OCI-LY1 (cell line): ENCODE measurements around the gene PLXNA1.

ENCODE experiments used
- H2AFZ ChIP-seq: fragments of 200-600 bp; sonication (generic), shearing (Covaris generic); 2 replicates; pipeline ENCODE4 v1.6.0; 2014; ENCODE audit warnings: antibody characterized with exemption, mild to moderate bottlenecking, low read length
- H3F3A ChIP-seq: fragments of 200-600 bp; sonication (generic), shearing (Covaris generic); 2 replicates; pipeline ENCODE4 v1.6.0; 2014; ENCODE audit warnings: mild to moderate bottlenecking, antibody characterized with exemption, low read length, moderate library complexity; ENCODE audit not compliant: insufficient read depth
- H3K27ac ChIP-seq: fragments of 200-600 bp; sonication (generic); 2 replicates; pipeline ENCODE4 v1.5.1; 2014; ENCODE audit warnings: low read length, mixed run types, mild to moderate bottlenecking, low read depth; ENCODE audit not compliant: poor library complexity, severe bottlenecking
- H3K27me3 ChIP-seq: fragments of 200-600 bp; sonication (generic); 2 replicates; pipeline ENCODE4 v1.6.0; 2014; ENCODE audit warnings: antibody characterized with exemption, mild to moderate bottlenecking, low read length, moderate library complexity; ENCODE audit not compliant: insufficient read depth
- H3K36me3 ChIP-seq: fragments of 200-600 bp; sonication (generic); 2 replicates; pipeline ENCODE4 v1.6.1; 2014; ENCODE audit warnings: mild to moderate bottlenecking, antibody characterized with exemption, low read length, moderate library complexity, mixed read lengths; ENCODE audit not compliant: insufficient read depth
- H3K4me1 ChIP-seq: fragments of 200-600 bp; sonication (generic); 2 replicates; pipeline ENCODE4 v1.5.1; 2014; ENCODE audit warnings: mild to moderate bottlenecking, low read length, moderate library complexity; ENCODE audit not compliant: insufficient read depth, severe bottlenecking
- H3K4me2 ChIP-seq: fragments of 200-600 bp; sonication (generic), shearing (Covaris generic); 2 replicates; pipeline ENCODE4 v1.6.1; 2014; ENCODE audit warnings: low read length
- H3K4me3 ChIP-seq: fragments of 200-600 bp; sonication (generic); 2 replicates; pipeline ENCODE4 v1.5.1; 2014; ENCODE audit warnings: low read length, low read depth, mild to moderate bottlenecking, mixed read lengths; ENCODE audit not compliant: poor library complexity, severe bottlenecking
- H3K79me2 ChIP-seq: fragments of 200-600 bp; shearing (Covaris generic); 2 replicates; pipeline ENCODE4 v1.6.1; 2016; ENCODE audit warnings: mixed run types, low read length, mixed read lengths; ENCODE audit not compliant: insufficient read depth
- H3K9ac ChIP-seq: fragments of 200-600 bp; sonication (generic), shearing (Covaris generic); 2 replicates; pipeline ENCODE4 v1.6.1; 2014; ENCODE audit warnings: mild to moderate bottlenecking, low read length, mixed read lengths
- H3K9me2 ChIP-seq: fragments of 200-600 bp; sonication (generic), shearing (Covaris generic); 2 replicates; pipeline ENCODE4 v1.6.1; 2014; ENCODE audit warnings: low read depth, mild to moderate bottlenecking, low read length, mixed read lengths
- H3K9me3 ChIP-seq: fragments of 200-600 bp; shearing (Covaris generic); 2 replicates; pipeline ENCODE4 v1.6.1; 2014; ENCODE audit warnings: low read length, mixed read lengths
- H4K20me1 ChIP-seq: fragments of 200-600 bp; sonication (generic), shearing (Covaris generic); 2 replicates; pipeline ENCODE4 v1.6.0; 2016; ENCODE audit warnings: mild to moderate bottlenecking, low read length; ENCODE audit not compliant: insufficient read depth
- CTCF ChIP-seq: fragments of 200-600 bp; sonication (generic), shearing (Covaris generic); IDR thresholded peaks from 2 replicates; pipeline ENCODE4 v1.5.1; 2017; ENCODE audit warnings: mild to moderate bottlenecking, antibody characterized with exemption, low read length, moderate library complexity, mixed read lengths
- EZH2 ChIP-seq: fragments of 200-600 bp; sonication (generic), shearing (Covaris generic); IDR thresholded peaks from 2 replicates; pipeline ENCODE4 v1.8.0; 2017; ENCODE audit warnings: borderline replicate concordance, mixed run types, mild to moderate bottlenecking, antibody characterized with exemption, low read length, moderate library complexity, mixed read lengths

Gene PLXNA1

DNA sequence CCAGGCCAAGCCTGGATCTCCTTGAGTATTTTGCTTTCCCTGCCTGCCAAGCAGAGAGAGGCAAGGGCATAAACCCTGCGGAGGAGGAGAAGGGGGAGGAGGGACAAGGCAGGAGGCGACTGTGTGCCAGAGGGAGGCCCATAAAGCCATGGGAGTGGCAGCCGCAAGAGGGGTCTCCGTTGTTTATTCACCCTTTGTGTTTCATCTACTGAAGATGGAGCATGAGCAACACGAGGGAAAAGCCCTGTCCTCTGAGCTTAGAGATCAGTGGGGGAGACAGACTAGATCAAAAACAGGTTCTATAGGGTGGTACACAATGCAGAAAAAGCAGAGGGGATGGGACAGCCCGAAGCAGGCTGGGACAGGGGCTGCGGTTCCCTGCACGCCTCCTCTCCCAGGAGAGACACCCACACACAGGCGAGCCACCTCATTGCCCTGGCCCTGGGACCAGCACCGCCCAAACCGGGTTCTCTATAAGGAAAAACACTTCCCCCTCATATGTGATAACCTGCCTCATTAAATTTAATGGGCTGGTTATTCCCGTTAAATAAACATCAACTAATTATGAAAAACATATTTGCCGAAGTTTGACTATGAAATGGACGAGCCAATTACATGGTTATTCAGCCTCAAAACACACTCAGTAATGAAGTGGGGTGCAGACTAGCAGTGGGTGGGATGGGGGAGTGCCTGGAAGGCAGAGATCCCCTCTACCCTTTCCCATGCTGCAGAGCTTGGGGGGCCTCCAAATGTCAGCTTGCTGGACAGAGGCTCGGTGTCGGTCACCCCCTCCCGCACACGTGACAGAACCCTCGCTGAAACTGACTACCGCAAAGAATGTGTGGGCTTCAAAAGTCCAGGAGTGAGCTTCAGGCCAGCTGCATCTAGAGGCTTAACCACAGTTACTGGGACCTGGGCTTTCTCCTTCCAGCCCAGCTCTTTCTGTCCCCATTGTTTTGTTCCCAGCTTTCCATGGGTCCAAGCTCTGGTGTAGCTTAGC, 14.2 kb upstream of the PLXNA1 start:
- TF ChIP-seq EZH2: no peak
- no peak for TF ChIP-seq CTCF
- Histone ChIP-seq H3K27ac (no peak overlapping the region), H3K79me2 (no peaks in the 10 kb centered on the region), H3K4me2 (no peak overlapping the region), H3K36me3 (no peaks in the 10 kb centered on the region), H2AFZ (no peak overlapping the region), H3F3A (no peaks in the 10 kb centered on the region), H3K4me3 (no peak overlapping the region), H3K4me1 (no peaks in the 10 kb centered on the region), H3K9me3 (no peaks in the 10 kb centered on the region), H3K9ac (no peak overlapping the region), H3K9me2 (no peaks in the 10 kb centered on the region), H4K20me1 (no peaks in the 10 kb centered on the region), H3K27me3 (no peaks in the 10 kb centered on the region)

DNA sequence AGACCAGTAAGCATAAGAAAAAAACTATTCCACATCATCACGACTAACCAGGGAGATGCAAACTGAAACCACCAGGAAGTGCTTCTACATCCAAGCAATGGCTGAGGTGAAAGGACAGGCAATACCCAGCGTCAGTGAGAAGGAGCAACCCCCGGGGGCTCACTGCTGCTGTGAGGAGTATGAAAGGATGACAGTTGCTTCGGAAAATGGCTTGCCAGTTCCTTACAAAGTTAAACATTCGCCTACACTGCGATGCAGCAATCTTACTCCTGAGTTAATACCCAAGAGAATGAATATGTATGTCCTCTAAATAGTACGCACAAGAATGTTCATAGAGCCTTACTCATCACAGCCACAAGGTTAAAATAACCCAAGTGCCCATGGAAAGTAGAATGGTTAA, 13.3 kb upstream of the PLXNA1 start:
- Histone ChIP-seq H3K36me3 (no peaks in the 10 kb centered on the region), H3F3A (no peaks in the 10 kb centered on the region), H3K9ac (no peak overlapping the region), H3K9me2 (no peaks in the 10 kb centered on the region), H3K9me3 (peaks cover 1% of the 10 kb centered on the region; the same call in 1 of the 2 replicates), H3K4me1 (no peaks in the 10 kb centered on the region), H4K20me1 (no peaks in the 10 kb centered on the region), H3K4me3 (no peak overlapping the region), H3K79me2 (no peaks in the 10 kb centered on the region), H3K27ac (no peak overlapping the region), H3K27me3 (no peaks in the 10 kb centered on the region), H3K4me2 (no peak overlapping the region), H2AFZ (no peak overlapping the region)
- TF ChIP-seq EZH2 (no peak), CTCF (no peak)

DNA sequence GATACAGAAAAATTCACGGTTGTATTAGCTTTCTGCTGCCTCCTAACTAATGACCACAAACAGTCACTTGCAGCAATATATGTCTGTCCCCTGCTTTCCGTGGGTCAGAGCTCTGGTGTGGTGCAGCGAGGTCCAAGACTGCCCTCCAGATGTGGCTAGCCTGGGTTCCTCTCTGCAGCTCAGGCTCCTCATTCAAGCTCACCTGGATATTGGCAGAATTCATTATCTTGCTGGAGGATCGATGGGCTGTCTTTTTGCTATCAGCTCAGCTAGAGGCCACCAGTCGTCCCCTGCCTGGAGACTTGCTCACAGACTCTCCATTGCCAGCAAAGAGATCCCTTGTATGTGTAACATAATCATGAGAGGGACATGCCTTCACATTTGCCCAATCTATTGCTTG, 12.8 kb upstream of the PLXNA1 start:
- H3K27me3 ChIP-seq: no peaks in the 10 kb centered on the region; the same call in 1 of the 2 replicates
- peaks cover 5% of the 10 kb centered on the region; the same call in 1 of the 2 replicates for H3K9me3 ChIP-seq
- no peak overlapping the region for H3K9ac ChIP-seq
- H2AFZ ChIP-seq: no peak overlapping the region
- H4K20me1 ChIP-seq: no peaks in the 10 kb centered on the region
- no peaks in the 10 kb centered on the region for H3K4me1 ChIP-seq
- no peaks in the 10 kb centered on the region for H3F3A ChIP-seq
- no peak for TF ChIP-seq CTCF
- TF ChIP-seq EZH2: no peak
- H3K4me3 ChIP-seq: no peak overlapping the region
- H3K4me2 ChIP-seq: no peak overlapping the region
- no peaks in the 10 kb centered on the region for H3K36me3 ChIP-seq
- H3K79me2 ChIP-seq: no peaks in the 10 kb centered on the region
- H3K9me2 ChIP-seq: no peaks in the 10 kb centered on the region
- no peak overlapping the region for H3K27ac ChIP-seq
